Mononuclear cell (primary cell): ENCODE results near the gene CORO7. TPM values are rescaled to one million over a fixed set of nuclear protein-coding genes. Genes with fewer than 3 reads are reported as not detected.

Experiments used
- H3K27me3 ChIP-seq: 2 replicates; pipeline ENCODE4 v1.6.0; 2011; ENCODE audit warnings: low read length, control low read depth; ENCODE audit not compliant: insufficient read depth
- H3K4me1 ChIP-seq: 2 replicates; pipeline ENCODE4 v1.5.1; 2011; ENCODE audit warnings: mild to moderate bottlenecking, low read length, control low read depth; ENCODE audit not compliant: insufficient read depth
- H3K4me3 ChIP-seq: 2 replicates; pipeline ENCODE4 v1.5.1; 2011; ENCODE audit warnings: mild to moderate bottlenecking, low read length, moderate library complexity
- H3K9me3 ChIP-seq: 2 replicates; pipeline ENCODE4 v1.5.1; 2011; ENCODE audit warnings: low read depth, mild to moderate bottlenecking, control low read depth, low read length
- total RNA-seq: library from RNA; depleted of rRNA; stranded (reverse); fragments of >200 nt; gene quantifications from one replicate; pipeline ENCODE4 v1.2.3, GENCODE V29; 2012

The CORO7 gene
- total RNA-seq, 1 donor: 235 TPM

GRCh38 chr16:4366016-4366415 lies 50.4 kb downstream of the CORO7 start:
- Histone ChIP-seq H3K4me3 (no peak overlapping the region), H3K9me3 (no peaks in the 10 kb centered on the region), H3K27me3 (no peaks in the 10 kb centered on the region), H3K4me1 (no peaks in the 10 kb centered on the region)

- Histone ChIP-seq H3K27me3 (no peaks in the 10 kb centered on the region), H3K9me3 (no peaks in the 10 kb centered on the region), H3K4me1 (no peaks in the 10 kb centered on the region), H3K4me3 (no peak overlapping the region)
Observed at GRCh38 chr16:4365615-4366014, 50.8 kb downstream of the CORO7 start.

- H3K27me3 ChIP-seq: no peaks in the 10 kb centered on the region
- H3K4me1 ChIP-seq: no peaks in the 10 kb centered on the region
- H3K4me3 ChIP-seq: no peak overlapping the region
- H3K9me3 ChIP-seq: no peaks in the 10 kb centered on the region
Observed at GRCh38 chr16:4365014-4365406, 51.4 kb downstream of the CORO7 start.

GRCh38 chr16:4364196-4365013 lies 52.0 kb downstream of the CORO7 start:
- H3K27me3 ChIP-seq: no peaks in the 10 kb centered on the region

GRCh38 chr16:4362476-4363135 lies 53.8 kb downstream of the CORO7 start:
- Histone ChIP-seq H3K4me3 (no peak overlapping the region), H3K9me3 (no peaks in the 10 kb centered on the region), H3K27me3 (no peaks in the 10 kb centered on the region), H3K4me1 (no peaks in the 10 kb centered on the region)

More at GRCh38 chr16:4364196-4365013, 52.0 kb downstream of the CORO7 start:
- no peak overlapping the region for H3K4me3 ChIP-seq
- H3K4me1 ChIP-seq: no peaks in the 10 kb centered on the region
- H3K9me3 ChIP-seq: no peaks in the 10 kb centered on the region

GRCh38 chr16:4361944-4362311 lies 54.5 kb downstream of the CORO7 start:
- no peaks in the 10 kb centered on the region for H3K4me1 ChIP-seq
- H3K4me3 ChIP-seq: no peak overlapping the region
- H3K9me3 ChIP-seq: no peaks in the 10 kb centered on the region
- no peaks in the 10 kb centered on the region for H3K27me3 ChIP-seq

GRCh38 chr16:4361033-4361943 lies 55.1 kb downstream of the CORO7 start:
- H3K9me3 ChIP-seq: no peaks in the 10 kb centered on the region
- no peaks in the 10 kb centered on the region for H3K4me1 ChIP-seq
- no peak overlapping the region for H3K4me3 ChIP-seq
- no peaks in the 10 kb centered on the region for H3K27me3 ChIP-seq

GRCh38 chr16:4360538-4361021 lies 55.8 kb downstream of the CORO7 start:
- Histone ChIP-seq H3K4me1 (no peaks in the 10 kb centered on the region), H3K27me3 (no peaks in the 10 kb centered on the region), H3K9me3 (no peaks in the 10 kb centered on the region), H3K4me3 (no peak overlapping the region)

GRCh38 chr16:4359914-4360313 lies 56.5 kb downstream of the CORO7 start:
- Histone ChIP-seq H3K27me3 (no peaks in the 10 kb centered on the region), H3K4me1 (no peaks in the 10 kb centered on the region), H3K4me3 (no peak overlapping the region), H3K9me3 (no peaks in the 10 kb centered on the region)

GRCh38 chr16:4358831-4359561 lies 57.4 kb downstream of the CORO7 start:
- Histone ChIP-seq H3K4me1 (no peaks in the 10 kb centered on the region), H3K4me3 (no peak overlapping the region), H3K27me3 (no peaks in the 10 kb centered on the region), H3K9me3 (no peaks in the 10 kb centered on the region)

GRCh38 chr16:4358236-4358635 lies 58.2 kb downstream of the CORO7 start:
- Histone ChIP-seq H3K4me1 (no peaks in the 10 kb centered on the region), H3K9me3 (no peaks in the 10 kb centered on the region), H3K27me3 (no peaks in the 10 kb centered on the region), H3K4me3 (no peak overlapping the region)

GRCh38 chr16:4356820-4357219 lies 59.6 kb downstream of the CORO7 start:
- no peak overlapping the region for H3K4me3 ChIP-seq
- H3K9me3 ChIP-seq: no peaks in the 10 kb centered on the region
- no peaks in the 10 kb centered on the region for H3K4me1 ChIP-seq
- H3K27me3 ChIP-seq: no peaks in the 10 kb centered on the region

GRCh38 chr16:4354512-4355409 lies 61.6 kb downstream of the CORO7 start:
- no peaks in the 10 kb centered on the region for H3K9me3 ChIP-seq
- H3K4me1 ChIP-seq: peaks cover 15% of the 10 kb centered on the region
- no peak overlapping the region for H3K4me3 ChIP-seq
- H3K27me3 ChIP-seq: no peaks in the 10 kb centered on the region

GRCh38 chr16:4353675-4354074 lies 62.7 kb downstream of the CORO7 start:
- H3K4me1 ChIP-seq: peaks cover 22% of the 10 kb centered on the region
- no peaks in the 10 kb centered on the region for H3K27me3 ChIP-seq
- H3K9me3 ChIP-seq: no peaks in the 10 kb centered on the region

More at GRCh38 chr16:4353675-4354074, 62.7 kb downstream of the CORO7 start:
- no peak overlapping the region for H3K4me3 ChIP-seq
